DMS 273 treated with DMSO at 0.1 percent for 48 hours (cell line): Measurements from ENCODE around the gene MOXD1.

Experiments
- DNase-seq: peaks from one replicate; lab custom pipeline; 2025; lab: John Stamatoyannopoulos, UW

Gene MOXD1

DNA sequence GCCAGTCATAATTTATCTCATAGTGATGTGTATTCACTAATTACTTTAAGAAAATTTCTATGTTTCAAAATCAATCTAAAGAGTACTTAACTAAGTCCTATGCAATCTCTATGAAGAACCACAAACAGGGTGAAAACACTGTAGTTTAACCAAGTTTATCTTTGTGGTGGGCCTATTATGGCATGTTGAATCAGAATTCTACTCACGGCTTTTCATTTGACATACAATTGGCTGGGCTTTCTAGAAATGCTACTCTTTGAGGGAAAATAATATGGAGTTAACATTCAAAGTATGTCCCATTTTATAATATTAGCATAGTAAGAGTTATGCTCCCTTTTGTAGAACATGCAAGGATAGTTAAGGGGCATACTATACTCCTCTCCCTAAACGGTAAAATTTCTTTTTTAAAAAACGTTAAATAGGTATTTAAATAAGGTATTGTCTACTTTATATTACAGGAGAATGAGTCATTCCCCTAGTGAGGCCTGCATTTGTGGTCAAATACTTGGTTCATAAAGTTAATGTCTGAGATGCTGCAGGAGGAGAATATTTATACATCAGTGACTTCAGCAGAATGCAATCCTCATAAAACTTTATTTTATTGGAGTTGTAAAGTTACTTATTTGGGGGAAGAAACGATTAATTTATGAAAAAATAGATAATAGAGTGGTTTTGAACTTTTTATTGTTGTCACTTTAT lies 1.8 kb downstream of the MOXD1 start:
- DNase-seq: no peak

DNA sequence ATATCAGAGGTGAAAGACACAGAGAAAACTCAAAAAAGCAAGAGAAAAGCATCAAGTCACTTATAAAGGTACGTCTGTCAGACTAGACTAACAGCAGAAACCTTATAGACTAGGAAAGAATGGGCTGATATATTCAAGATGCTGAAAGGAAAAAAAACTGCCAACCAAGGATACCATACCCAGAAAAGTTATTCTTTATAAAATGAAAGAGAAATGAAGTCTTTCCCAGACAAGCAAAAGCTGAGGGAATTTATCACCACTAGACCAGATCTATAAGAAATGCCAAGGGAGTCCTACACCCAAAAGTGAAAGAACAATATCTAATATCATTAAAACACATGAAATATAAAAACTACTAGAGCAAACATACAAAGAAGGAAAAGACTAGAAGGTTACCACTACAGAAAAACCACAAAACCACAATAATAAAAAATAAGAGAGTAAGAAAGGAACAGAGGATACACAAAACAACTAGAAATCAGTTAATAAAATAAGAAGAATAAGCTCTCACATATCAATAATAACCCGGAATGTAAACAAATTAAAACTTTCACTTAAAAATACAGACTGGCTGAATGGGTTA lies 6.2 kb downstream of the MOXD1 start:
- no peak for DNase-seq

DNA sequence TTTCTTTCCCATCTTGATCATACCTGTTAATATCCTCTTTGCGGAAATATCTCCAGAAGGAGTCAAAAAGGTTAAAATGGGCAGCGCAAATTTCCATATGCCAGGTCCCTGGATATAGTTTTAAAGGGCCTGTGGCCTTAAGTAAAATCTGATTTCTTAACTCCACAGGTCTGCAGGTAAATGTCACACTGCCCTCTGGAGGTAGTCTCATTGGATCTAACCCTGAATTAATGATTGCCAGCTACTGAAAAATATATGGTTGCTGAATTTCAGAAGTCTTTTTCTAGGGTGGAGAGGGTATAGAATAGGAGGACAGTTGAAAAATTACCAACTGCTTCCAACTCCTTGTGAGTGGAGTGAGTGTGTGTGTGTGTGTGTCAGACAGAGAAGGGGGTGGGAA lies 8.5 kb downstream of the MOXD1 start:
- DNase-seq: no peak

DNA sequence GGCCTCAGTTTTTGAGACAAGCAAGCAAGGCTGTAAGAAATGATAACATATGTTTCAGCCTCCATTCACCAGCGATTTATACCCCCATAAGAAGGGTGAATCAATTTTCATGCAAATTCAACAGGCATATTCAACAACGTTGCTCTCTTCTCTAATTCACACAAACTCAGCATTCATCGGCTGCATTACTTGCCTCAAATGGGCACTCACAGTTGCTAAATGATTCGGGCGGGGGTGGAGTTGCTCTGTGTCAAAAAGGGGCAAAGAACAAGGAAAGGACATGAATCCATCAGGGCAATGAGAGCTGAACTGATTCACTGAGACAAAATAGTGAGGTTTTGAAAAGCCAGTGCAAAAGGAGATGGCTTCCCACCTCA lies 9.0 kb downstream of the MOXD1 start:
- DNase-seq: no peak

DNA sequence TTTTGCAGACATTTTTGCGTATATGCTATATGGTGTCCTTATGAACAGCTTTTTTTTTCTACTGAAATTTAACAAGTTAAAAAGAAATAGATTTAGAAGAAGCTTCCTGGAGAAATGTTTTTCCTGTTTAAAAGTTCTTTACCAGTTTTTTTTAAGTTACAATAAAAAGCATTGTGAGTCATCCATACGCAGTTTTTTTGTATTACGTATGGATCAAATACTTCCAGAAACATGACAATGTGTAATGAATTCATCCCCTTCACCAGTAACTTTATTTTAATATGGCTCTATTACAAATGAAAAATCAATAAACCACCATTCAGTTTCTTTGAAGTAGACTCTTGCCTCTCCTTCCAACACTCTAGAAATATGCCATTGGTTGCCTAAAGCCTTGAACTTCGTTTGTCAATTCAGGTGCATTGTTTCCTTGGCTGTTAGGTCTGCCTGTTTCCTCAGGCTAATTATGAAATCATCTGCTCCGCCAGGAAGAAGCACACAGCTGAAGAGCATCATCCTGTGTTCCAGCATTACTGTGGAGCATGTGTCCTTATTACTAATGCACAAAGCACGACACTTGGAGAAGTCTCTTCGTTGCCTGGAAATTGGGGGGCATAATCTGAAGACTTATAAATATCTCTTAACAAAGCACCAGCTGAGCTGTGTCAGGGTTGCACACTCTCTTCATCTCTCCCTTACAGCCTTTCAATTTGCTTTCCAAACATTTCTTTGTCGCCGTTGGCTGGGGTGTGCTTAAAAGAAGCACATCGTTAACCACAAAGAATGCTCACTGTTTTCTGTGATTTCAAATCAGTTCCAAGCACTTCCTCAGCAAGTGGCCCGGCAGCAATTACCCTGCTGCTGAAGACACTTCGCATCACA lies 9.6 kb downstream of the MOXD1 start:
- no peak for DNase-seq

DNA sequence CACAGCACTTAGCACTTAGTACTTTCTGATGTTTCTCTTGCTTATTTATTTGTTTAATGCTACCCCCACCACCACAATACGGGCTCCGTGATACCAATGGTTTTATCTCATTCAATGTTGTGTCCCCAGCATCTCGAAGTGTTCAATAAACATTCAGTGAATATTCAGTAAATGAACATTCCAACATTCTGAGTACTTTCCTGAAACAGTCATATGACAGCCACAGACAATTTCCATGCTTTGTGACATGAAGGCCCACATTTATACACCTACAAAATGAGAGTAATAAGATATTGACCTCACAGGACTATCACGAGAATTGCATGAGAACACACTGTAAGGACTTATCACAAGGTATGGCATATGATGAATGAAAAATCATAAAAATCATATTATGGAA lies 10.8 kb downstream of the MOXD1 start:
- DNase-seq: no peak

DNA sequence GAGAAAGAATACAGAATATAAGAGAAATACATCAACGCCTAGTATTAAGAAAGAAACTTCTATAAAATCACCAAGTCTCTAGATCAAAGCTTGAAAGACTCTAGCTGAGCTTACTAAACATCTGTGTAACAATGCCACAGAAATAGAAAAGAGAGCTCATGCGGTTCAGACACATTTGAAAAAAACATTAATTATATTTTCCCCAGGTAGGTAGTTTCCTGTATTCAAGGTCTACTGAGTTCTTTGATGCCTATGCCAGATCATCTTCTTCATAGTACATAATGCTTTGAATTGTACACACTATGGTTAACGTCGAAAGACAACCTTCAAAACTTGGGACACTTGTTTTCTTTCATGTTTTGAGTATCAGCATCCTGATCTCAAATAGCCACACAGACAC lies 11.3 kb downstream of the MOXD1 start:
- DNase-seq: no peak

DNA sequence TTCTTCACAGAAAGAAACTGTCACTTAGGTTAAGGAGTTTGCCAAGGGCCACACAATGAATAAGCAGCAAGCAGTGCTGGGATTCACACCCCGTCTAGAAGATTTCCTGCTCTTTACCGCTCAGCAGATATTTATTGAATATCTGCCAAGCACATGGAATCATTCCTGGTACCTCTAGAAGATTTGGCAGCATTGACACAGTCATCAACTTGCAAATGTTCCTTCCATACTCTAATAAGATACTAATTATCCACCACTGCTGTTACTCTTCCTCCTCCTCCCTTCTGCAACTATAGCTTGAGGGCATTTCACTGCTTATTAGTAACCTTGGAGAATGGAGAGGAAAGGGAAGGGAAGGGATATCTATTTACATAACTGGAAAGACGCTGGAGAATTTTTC lies 13.0 kb downstream of the MOXD1 start:
- DNase-seq: no peak

DNA sequence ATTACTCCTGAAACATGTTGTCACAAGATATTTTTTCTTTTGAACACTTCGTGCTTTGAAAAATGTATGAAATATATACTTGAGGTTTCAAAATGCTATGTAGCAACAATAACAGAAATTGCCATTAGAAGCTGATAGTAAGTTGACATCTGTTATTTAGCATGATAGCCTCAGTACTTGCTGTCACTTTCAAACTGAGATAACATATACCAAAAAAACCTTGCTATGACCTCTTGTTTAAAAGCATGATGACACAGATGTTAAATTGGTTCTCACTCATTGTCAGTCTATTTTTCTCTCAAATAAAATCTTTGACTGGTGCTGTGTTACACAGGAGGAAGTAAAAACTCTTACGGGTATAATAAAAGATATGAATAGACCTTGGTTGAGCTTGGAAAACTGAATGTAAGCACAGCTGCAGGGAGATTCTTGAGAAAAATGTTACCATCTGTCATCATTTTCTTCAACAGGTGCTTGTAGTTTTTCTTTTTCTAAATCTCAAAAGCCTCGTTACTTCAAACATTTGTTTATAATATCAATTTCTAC lies 18.6 kb downstream of the MOXD1 start:
- DNase-seq: no peak

DNA sequence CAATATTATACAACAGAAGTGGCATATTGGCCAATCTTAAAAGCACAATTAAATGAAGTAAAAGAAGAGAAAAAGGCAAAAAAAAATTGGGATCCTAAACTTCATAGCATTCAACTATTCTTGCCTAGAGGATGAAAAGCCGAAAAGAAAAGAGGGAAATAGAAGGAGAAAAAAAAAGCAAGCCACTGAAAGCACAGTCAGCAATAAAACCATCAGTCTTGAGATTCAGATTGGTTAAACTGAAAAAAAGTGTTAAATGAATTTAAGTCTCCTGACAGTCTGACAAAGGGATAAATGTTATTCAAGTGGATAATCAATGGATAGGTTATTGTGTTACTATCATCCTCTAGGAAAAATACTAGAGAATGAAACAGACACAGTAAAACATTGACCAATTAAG lies 19.9 kb downstream of the MOXD1 start:
- DNase-seq: no peak

DNA sequence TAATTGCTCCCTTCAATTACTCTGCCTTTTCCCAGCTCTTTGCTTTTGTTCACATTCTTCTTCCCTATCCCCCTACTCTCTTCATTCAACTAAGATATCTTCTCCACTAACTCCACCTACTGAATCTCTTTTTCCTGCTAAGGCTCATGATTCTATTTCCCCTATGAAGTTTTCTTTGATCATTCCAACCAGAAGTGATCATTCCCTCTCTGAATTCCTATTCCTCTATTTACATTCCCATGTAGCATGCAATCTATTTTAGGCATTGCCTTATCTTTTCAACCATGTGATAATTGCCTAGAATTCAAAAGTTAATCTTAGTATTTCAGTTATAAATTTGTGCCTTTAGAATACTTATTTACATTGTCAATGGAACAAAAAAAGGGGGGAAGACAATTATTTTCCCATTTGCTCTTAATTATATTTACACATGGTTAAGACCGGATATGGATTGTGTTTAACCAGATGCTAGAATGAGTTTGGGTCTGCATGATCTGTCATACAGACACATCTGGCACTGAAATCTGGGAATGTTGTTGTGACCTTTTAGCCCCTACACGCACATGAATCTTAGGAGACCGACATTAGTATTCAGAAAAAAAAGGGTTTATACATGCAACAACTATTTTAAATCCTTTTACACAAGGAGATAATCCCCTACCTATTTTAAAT lies 20.8 kb downstream of the MOXD1 start:
- DNase-seq: no peak

DNA sequence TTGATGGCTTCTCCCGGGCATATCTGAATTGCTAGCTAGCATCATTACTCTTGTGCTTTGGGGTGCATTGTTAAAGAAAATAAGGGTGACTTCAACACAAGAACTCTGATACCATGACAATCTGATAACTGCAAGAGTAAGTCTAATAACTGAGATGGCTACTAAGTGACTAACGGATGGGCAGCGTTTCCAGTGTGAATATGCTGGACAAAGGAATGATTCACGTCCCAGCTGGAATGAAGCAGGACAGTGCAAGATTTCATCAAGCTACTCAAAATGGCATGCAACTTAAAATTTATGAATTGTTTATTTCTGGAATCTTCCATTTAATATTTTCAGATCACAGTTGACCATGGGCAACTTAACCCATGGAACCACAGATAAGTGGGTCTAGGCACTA lies 31.7 kb downstream of the MOXD1 start:
- DNase-seq: no peak

DNA sequence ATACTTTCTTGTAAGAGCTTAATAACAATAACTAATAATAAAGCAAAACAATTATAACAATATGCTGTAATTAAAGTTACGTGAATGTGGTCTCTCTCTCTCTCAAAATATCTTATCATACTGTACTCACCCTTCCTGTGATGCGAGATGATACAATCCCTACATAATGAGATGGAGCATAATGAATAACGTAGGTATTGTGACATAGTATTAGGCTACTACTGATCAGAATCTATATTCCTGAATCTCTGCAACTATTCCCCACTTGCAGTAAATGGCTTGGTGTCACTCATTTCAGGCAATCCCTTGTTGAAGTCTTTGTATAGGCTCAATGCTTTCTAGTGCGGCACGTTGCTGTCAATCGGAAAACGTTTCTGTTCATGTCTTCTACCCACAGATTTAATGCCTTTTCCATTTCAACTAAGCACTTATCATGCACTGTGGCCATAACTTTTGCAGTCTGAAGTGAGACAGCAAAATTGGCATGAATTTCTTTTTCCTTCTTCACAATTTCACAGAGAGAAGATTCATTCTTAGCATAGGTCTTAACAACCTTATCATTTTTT lies 32.3 kb downstream of the MOXD1 start:
- no peak for DNase-seq

DNA sequence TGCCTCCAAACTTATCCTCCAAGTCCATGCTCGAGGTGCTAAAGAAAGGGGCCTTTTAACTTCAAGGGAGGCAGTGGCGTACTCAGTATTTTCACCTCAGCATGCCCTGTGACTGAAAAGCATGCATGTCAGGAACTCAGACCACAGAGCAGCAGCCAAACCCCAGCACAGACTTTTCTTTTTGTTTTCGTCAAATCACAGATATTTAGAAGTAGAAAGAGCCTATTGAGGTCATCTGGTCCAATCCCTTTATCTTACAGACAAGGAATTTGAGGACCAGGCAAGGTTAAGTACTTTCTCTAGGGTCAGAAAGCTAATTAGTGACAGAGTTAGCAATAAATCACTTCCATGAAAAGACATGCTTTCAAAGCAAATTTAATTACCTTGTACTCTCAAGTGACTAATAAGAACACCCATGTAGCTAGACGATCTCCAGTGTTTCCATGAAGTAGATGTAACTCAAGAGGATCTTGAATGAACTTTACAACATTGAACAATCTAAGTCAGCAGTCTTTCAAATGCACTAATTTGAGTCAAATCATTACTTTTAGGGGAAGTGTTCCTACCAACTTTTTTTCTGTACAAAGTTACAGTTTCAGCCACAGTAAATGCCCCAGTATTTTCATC lies 35.9 kb downstream of the MOXD1 start:
- DNase-seq: no peak

DNA sequence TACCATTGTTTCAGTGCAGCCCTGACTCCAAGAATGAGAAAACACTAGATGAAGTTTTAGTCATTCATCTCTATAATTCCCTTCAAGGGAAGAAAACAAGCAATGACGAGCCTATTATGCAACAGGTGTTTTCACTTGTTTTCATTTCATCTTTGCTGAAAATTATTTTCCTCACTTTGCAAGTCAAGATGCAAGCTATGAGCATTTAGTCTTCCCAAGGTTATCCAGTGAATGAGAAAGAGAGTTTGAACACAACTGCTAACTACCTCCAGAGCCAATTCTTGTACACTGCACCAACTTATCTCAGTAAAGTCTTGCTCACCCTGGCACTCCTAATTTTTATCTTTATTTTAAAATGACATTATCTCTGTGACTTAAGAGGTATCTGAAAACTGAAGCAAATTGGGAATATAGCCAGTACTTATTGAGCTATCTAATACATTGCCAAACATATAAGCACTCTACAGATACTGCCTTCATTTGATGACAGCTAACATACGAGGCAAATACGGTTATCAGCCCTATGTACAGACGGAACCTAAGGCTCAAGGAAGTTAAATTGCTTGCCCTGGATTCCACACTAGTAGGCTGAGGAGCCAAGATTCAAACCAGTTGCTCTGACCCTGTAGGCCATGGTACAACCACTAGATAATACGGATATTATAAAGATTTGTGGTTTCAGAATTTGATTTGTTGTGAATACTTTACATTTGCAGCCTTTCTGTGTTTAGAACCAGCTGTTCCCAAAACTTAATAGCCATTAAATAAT lies 36.8 kb downstream of the MOXD1 start:
- no peak for DNase-seq

DNA sequence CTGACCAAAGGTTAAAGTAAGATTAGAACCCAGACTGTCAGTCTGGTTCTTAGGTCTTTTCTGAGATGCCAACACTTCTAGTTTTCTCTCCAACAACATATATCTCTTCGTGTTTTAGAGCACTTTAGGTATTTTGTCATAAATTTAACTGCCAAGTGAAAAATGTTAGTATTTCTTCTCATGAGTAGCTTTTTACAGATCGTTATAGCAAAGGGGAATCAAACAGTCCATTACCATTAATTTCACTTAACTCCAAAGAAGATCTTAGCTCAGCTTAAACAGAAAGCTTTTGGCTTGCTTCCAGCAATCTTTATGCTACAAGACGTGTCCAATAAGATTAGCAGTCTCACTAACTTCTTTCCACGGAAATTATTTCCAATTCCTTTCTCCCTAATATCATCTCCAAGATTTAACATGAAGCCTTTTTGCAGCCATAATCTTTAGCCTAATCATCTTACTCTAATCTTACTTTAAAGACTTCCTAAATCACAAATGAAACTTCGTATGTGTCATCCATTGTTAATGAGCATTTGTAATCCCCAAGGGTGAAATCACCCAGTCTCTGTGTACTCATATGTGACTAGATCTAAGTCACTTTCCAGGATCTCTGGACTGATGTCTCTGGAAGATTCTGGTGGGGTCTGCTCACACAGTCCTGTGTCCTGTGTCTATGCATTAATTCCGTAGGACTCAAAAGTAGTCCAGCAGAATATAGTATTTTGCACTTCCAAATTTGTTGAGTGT lies 38.7 kb downstream of the MOXD1 start:
- DNase-seq: no peak

DNA sequence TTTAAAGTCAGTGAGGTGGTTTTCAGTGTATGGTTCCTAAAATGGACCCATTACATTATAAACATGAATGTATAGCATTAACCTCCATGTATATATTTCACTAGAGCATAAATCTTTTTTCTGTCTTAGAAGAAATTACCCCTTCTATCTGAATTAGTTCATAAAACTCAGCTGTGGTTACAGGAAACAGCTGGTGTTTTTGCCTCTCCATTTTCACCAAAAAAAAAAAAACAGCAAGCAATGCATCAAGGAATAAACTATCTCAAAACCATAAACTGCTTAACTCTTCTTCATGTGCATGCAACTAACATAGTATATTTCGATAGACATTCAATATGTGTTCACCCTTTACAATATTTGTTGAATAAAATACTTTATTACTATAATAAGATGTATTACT lies 40.2 kb downstream of the MOXD1 start:
- DNase-seq: no peak

DNA sequence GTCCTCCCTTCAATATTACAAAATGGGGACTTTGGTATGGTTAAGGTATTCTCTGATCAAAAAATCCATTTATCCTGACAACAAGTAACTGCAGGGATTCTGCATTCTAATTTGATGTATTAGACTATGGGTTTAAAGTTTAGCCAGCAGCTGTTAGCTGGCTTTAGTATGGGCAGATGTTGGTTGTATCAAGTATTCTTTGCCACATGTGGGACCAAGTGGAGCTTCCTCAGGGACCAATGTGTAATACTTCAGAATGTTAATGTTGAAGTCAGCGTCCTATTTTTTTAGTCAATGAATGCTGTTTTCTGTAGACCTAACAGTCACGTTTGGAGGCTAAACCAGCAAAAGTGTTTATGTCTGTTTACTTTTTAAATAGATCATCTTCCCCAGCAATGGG lies 41.4 kb downstream of the MOXD1 start:
- no peak for DNase-seq

DNA sequence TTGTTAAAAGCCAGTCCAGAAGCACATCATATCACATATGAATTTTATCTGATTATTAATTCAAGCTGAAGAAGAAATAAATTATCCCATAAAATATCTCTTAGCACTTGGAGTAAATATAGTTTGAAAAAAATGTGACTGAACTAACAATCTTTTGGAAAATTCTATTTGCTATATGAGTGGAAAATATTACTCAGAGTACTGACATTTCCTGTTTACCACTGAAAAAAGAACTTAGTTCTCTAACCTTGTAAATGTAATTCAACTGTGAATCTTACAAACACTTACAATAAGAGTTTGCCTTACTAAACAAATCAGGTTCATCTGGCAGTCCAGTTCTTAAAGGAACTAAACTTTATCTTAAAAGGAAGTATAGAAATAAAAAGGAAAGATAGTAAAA lies 44.2 kb downstream of the MOXD1 start:
- no peak for DNase-seq

DNA sequence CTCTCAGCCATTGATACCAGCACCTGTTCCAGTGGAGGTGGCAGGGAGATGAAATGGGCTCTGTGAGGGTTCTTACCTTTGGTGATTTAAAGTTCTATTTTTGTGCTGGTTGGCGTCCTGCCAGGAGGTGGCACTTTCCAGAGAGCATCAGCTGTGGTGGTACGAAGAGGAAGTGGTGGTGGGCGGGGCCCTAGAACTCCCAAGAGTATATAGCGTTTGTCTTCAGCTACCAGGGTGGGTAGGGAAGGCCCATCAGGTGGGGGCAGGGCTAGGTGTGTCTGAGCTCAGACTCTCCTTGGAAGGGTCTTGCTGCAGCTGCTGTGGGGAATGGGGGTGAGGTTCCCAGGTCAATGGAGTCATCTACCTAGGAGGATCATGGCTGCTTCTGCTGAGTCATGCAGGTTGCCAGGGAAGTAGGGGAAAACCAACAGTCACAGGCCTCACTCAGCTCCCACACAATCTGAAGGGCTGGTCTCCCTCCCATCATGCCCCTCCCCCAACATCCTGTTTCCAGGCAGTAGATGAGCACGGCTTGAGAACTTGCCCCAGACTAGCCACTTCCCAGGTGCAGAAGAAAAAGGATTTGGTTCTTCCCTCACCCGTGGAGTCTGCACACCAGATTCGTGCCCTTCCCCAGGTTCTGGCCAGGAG lies 46.6 kb downstream of the MOXD1 start:
- no peak for DNase-seq
